ENCODE results near the gene E4F1.
"Not testable (repeated sequence)": the region's sequence is repeated elsewhere in the genome, so short reads cannot be mapped to it uniquely, and the experiment has no call there.

The E4F1 gene

GRCh38 chr16:2238150-2238837, 14.9 kb downstream of the E4F1 start:
- no peaks in the 10 kb centered on the region for H3K4me1 ChIP-seq
- H3K4me3 ChIP-seq (ENCODE audit: low read depth, low read length), result no peak overlapping the region
- no peaks in the 10 kb centered on the region for H3K27me3 ChIP-seq (ENCODE audit: control insufficient read depth, insufficient read depth, low read length)
- H2AFZ ChIP-seq, result no peak overlapping the region
- no peaks in the 10 kb centered on the region for H3K79me2 ChIP-seq
- TF ChIP-seq CTCF (IDR thresholded peaks at IDR 0.05), result no peak
- no peak overlapping the region for H3K27ac ChIP-seq
- H3K9ac ChIP-seq, result no peak overlapping the region
- H3K9me3 ChIP-seq (ENCODE audit: control insufficient read depth, low read length), result no peaks in the 10 kb centered on the region
- no peak overlapping the region for H3K4me2 ChIP-seq (ENCODE audit: low read length)
- no peaks in the 10 kb centered on the region for H3K36me3 ChIP-seq (ENCODE audit: control insufficient read depth, insufficient read depth, low read length)

GRCh38 chr16:2238838-2239675, 15.7 kb downstream of the E4F1 start:
- no peak overlapping the region for H2AFZ ChIP-seq
- H3K36me3 ChIP-seq (ENCODE audit: control insufficient read depth, insufficient read depth, low read length), result no peaks in the 10 kb centered on the region
- no peaks in the 10 kb centered on the region for H3K79me2 ChIP-seq
- H3K27ac ChIP-seq, result no peak overlapping the region
- H3K4me1 ChIP-seq, result no peaks in the 10 kb centered on the region
- no peak for TF ChIP-seq CTCF (IDR thresholded peaks at IDR 0.05)
- H3K4me2 ChIP-seq (ENCODE audit: low read length), result no peak overlapping the region
- H3K4me3 ChIP-seq (ENCODE audit: low read depth, low read length), result no peak overlapping the region
- H3K9ac ChIP-seq, result no peak overlapping the region
- H3K27me3 ChIP-seq (ENCODE audit: control insufficient read depth, insufficient read depth, low read length), result no peaks in the 10 kb centered on the region
- no peaks in the 10 kb centered on the region for H3K9me3 ChIP-seq (ENCODE audit: control insufficient read depth, low read length)

DNA sequence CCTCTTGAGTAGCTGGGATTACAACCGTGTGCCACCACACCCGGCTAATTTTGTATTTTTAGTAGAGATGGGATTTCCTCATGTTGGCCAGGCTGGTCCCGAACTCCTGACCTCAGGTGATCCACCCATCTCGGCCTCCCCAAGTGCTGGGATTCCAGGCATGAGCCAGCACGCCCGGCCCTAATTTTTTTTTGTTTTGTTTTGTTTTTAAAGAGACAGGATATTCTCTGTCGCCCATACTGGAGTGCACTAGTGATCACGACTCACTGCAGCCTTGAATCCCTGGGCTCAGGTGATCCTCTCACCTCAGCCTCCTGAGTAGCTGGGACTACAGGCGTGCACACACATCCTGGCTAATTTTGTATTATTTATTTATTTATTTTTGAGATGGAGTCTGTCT, 16.9 kb downstream of the E4F1 start:
- not testable (repeated sequence) for H3K79me2 ChIP-seq; H3K9ac ChIP-seq; H3K4me1 ChIP-seq; H3K27ac ChIP-seq; H3K36me3 ChIP-seq (ENCODE audit: control insufficient read depth, insufficient read depth, low read length); H2AFZ ChIP-seq; H3K9me3 ChIP-seq (ENCODE audit: control insufficient read depth, low read length); H3K27me3 ChIP-seq (ENCODE audit: control insufficient read depth, insufficient read depth, low read length); H3K4me3 ChIP-seq (ENCODE audit: low read depth, low read length); H3K4me2 ChIP-seq (ENCODE audit: low read length)

DNA sequence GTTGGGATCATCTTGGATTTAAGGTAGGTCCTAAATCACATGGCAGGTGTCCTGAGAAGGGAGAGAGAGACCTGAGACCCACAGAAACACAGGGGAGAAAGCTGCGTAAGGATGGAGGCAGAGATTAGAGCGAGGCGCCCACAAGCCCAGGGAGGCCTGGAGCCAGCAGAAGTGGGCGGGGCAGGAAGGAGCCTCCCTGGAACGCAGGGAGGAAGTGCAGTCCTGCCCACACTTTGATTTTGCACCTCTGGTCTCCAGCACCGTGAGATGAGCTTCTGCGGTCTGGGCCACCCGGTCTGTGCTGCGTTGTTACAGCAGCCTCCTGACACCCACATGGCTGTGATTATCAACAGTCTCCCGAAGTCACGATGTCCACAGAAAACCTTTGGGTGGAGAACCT, 19.2 kb downstream of the E4F1 start:
- TF ChIP-seq CTCF (IDR thresholded peaks at IDR 0.05), result no peak
- Histone ChIP-seq H3K4me3 (ENCODE audit: low read depth, low read length) (no peak overlapping the region), H3K4me2 (ENCODE audit: low read length) (no peak overlapping the region), H3K9me3 (ENCODE audit: control insufficient read depth, low read length) (no peaks in the 10 kb centered on the region), H3K9ac (no peak overlapping the region), H3K79me2 (no peaks in the 10 kb centered on the region), H3K4me1 (no peaks in the 10 kb centered on the region), H2AFZ (no peak overlapping the region), H3K27ac (no peak overlapping the region), H3K36me3 (ENCODE audit: control insufficient read depth, insufficient read depth, low read length) (no peaks in the 10 kb centered on the region), H3K27me3 (ENCODE audit: control insufficient read depth, insufficient read depth, low read length) (no peaks in the 10 kb centered on the region)

DNA sequence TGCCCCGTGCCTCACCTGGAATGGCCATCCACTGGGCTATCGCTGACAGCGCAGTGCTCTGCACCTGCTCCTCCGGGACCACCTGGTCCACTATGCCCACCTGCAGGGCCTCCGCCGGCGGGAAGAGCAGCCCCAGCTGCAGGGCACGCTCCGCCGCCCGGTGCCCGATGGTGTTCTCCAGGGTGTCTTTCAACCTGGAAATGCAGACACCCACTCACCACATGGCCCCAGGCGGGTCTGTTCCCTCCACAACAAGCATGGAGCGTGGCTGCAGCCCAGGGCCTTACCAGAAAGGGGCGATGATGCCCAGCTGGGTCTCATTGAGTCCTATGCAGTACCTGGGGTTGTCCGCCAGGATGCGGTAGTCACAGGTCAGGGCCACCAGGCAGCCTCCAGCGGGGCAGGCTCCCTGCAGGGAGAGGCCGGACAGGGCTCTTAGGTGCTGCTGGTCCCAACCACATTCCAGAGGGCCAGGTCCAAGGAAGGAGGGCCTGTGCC, 19.7 kb downstream of the E4F1 start:
- no peaks in the 10 kb centered on the region for H3K36me3 ChIP-seq (ENCODE audit: control insufficient read depth, insufficient read depth, low read length)

More for the DNA sequence above, 19.7 kb downstream of the E4F1 start:
- H3K9ac ChIP-seq, result no peak overlapping the region
- no peak overlapping the region for H2AFZ ChIP-seq
- H3K79me2 ChIP-seq, result no peaks in the 10 kb centered on the region
- H3K4me1 ChIP-seq, result no peaks in the 10 kb centered on the region
- H3K4me3 ChIP-seq (ENCODE audit: low read depth, low read length), result no peak overlapping the region
- no peaks in the 10 kb centered on the region for H3K9me3 ChIP-seq (ENCODE audit: control insufficient read depth, low read length)
- no peak overlapping the region for H3K4me2 ChIP-seq (ENCODE audit: low read length)
- TF ChIP-seq CTCF (IDR thresholded peaks at IDR 0.05), result no peak
- H3K27ac ChIP-seq, result no peak overlapping the region
- H3K27me3 ChIP-seq (ENCODE audit: control insufficient read depth, insufficient read depth, low read length), result no peaks in the 10 kb centered on the region

Data from parathyroid adenoma (tissue), 2 donors.